NB4 (cell line): Measurements from ENCODE around the gene GZMM.

Experiments
- POLR2A ChIP-seq: IDR thresholded peaks from 2 replicates; pipeline ENCODE4 v1.6.1; 2011; ENCODE audit warnings: mild to moderate bottlenecking; ENCODE audit not compliant: insufficient read length; ENCODE audit errors: extremely low read depth
- TF ChIP-seq, protein P1 (sequence below): IDR thresholded peaks from one replicate; pipeline ENCODE4 v1.5.1; 2012; ENCODE audit warnings: low read depth, low read length

DNA sequence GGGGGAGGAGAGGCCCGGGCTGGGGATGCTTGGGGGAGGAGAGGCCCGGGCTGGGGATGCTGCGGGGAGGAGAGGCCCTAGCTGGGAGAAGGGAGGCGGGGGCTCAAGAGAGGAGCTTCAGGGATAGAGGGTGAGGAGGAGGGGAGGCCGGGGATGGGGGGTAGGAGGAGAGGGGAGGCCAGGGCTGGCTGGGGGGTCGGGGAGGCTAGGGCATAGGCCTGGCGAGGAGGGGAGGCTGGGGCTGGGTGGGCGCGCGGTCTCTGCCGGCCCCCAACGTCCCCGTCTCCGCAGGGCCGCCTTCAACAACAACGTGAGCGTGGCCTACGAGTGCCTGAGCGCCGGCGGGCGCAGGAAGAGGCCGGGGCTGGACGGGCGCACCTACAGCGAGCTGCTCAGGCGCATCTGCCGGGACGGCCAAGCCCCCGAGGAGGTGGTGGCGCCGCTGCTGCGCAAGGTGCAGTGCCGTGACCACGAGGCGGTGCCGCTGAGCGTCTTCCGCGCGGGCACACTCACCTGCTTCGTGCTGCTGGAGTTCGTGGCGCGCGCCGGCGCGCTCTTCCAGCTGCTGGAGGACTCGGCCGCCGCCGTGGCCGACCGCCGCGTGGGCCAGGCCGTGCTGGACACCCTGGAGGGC is 25.1 kb upstream of the GZMM start:
- TF ChIP-seq, protein P1, sequence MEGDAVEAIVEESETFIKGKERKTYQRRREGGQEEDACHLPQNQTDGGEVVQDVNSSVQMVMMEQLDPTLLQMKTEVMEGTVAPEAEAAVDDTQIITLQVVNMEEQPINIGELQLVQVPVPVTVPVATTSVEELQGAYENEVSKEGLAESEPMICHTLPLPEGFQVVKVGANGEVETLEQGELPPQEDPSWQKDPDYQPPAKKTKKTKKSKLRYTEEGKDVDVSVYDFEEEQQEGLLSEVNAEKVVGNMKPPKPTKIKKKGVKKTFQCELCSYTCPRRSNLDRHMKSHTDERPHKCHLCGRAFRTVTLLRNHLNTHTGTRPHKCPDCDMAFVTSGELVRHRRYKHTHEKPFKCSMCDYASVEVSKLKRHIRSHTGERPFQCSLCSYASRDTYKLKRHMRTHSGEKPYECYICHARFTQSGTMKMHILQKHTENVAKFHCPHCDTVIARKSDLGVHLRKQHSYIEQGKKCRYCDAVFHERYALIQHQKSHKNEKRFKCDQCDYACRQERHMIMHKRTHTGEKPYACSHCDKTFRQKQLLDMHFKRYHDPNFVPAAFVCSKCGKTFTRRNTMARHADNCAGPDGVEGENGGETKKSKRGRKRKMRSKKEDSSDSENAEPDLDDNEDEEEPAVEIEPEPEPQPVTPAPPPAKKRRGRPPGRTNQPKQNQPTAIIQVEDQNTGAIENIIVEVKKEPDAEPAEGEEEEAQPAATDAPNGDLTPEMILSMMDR, result no peak
- no peak for TF ChIP-seq POLR2A
